ENCODE results near the gene SPN. TPM values are rescaled to one million over a fixed set of nuclear protein-coding genes. Genes with fewer than 3 reads are reported as not detected.

The SPN gene
- total RNA-seq, 1 experiment from 2014 or later = 0.47 TPM

GRCh38 chr16:29650771-29651170 lies 12.3 kb upstream of the SPN start:
- Histone ChIP-seq H2AFZ (ENCODE audit: low read depth, low read length, poor library complexity, severe bottlenecking) (no peak overlapping the region), H3K79me2 (ENCODE audit: insufficient read depth, low read length) (no peaks in the 10 kb centered on the region), H3K4me2 (ENCODE audit: low read length) (no peak overlapping the region), H3K27ac (ENCODE audit: low read depth, low read length) (no peak overlapping the region), H4K20me1 (ENCODE audit: insufficient read depth) (no peaks in the 10 kb centered on the region), H3K9me2 (ENCODE audit: insufficient read depth) (no peaks in the 10 kb centered on the region), H3K4me3 (replicated peaks in 1 of 2; ENCODE audit: low read depth in 1 of 2, low read length in 2 of 2) (no peak overlapping the region), H3K9me3 (ENCODE audit: control insufficient read depth in 1 of 2, insufficient read depth in 1 of 2, low read depth in 1 of 2, low read length in 2 of 2) (no peaks in the 10 kb centered on the region), H3K27me3 (ENCODE audit: insufficient read depth, low read length) (no peaks in the 10 kb centered on the region), H3K4me1 (ENCODE audit: control insufficient read depth in 1 of 2, insufficient read depth in 2 of 2, low read length in 2 of 2) (no peaks in the 10 kb centered on the region), H3K36me3 (ENCODE audit: control insufficient read depth in 1 of 2, insufficient read depth in 2 of 2, low read length in 2 of 2) (no peaks in the 10 kb centered on the region), H3K9ac (ENCODE audit: low read length) (no peak overlapping the region)
- no TSS peak for BruUV-seq (replicated peaks)
- ChIA-PET RAD21 (ENCODE audit: low non-redundant PET in 1 of 2, low total read pairs in 2 of 2, uncharacterized antibody in 2 of 2, unreplicated experiment in 2 of 2) (no interaction called here), POLR2A (no interaction called here), CTCF (interaction anchor here (1.4 kb wide), 1 partner anchor 48 kb away, joined by 3 read pairs; no protein-coding TSS in a partner anchor)
- TF ChIP-seq, protein P1, sequence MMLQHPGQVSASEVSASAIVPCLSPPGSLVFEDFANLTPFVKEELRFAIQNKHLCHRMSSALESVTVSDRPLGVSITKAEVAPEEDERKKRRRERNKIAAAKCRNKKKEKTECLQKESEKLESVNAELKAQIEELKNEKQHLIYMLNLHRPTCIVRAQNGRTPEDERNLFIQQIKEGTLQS (IDR thresholded peaks at IDR 0.05) = no peak
- TF ChIP-seq SRF (IDR thresholded peaks at IDR 0.05; ENCODE audit: low read depth) (no peak), POLR2A (IDR thresholded peaks at IDR 0.05; ENCODE audit: borderline replicate concordance, extremely low read depth, insufficient read depth, insufficient read length) (no peak), CBX3 (IDR thresholded peaks at IDR 0.05; ENCODE audit: low read depth) (no peak), POLR2AphosphoS5 (IDR thresholded peaks at IDR 0.05; ENCODE audit: low read depth, low read length) (no peak), YY1 (IDR thresholded peaks at IDR 0.05; ENCODE audit: extremely low read depth, insufficient replicate concordance, low read depth, low read length) (no peak), SIN3A (IDR thresholded peaks at IDR 0.05; ENCODE audit: low read depth) (no peak), FOSL1 (IDR thresholded peaks at IDR 0.05; ENCODE audit: low read depth) (no peak), MAX (IDR thresholded peaks at IDR 0.05) (no peak), EGR1 (IDR thresholded peaks at IDR 0.05; ENCODE audit: low read depth) (no peak), ZNF274 (IDR thresholded peaks at IDR 0.05; ENCODE audit: low read depth, low read length) (no peak)
- TF ChIP-seq, protein P2, sequence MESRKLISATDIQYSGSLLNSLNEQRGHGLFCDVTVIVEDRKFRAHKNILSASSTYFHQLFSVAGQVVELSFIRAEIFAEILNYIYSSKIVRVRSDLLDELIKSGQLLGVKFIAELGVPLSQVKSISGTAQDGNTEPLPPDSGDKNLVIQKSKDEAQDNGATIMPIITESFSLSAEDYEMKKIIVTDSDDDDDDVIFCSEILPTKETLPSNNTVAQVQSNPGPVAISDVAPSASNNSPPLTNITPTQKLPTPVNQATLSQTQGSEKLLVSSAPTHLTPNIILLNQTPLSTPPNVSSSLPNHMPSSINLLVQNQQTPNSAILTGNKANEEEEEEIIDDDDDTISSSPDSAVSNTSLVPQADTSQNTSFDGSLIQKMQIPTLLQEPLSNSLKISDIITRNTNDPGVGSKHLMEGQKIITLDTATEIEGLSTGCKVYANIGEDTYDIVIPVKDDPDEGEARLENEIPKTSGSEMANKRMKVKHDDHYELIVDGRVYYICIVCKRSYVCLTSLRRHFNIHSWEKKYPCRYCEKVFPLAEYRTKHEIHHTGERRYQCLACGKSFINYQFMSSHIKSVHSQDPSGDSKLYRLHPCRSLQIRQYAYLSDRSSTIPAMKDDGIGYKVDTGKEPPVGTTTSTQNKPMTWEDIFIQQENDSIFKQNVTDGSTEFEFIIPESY (IDR thresholded peaks at IDR 0.05; ENCODE audit: extremely low read depth, insufficient replicate concordance, low read length) = no peak
- TF ChIP-seq, protein P3, sequence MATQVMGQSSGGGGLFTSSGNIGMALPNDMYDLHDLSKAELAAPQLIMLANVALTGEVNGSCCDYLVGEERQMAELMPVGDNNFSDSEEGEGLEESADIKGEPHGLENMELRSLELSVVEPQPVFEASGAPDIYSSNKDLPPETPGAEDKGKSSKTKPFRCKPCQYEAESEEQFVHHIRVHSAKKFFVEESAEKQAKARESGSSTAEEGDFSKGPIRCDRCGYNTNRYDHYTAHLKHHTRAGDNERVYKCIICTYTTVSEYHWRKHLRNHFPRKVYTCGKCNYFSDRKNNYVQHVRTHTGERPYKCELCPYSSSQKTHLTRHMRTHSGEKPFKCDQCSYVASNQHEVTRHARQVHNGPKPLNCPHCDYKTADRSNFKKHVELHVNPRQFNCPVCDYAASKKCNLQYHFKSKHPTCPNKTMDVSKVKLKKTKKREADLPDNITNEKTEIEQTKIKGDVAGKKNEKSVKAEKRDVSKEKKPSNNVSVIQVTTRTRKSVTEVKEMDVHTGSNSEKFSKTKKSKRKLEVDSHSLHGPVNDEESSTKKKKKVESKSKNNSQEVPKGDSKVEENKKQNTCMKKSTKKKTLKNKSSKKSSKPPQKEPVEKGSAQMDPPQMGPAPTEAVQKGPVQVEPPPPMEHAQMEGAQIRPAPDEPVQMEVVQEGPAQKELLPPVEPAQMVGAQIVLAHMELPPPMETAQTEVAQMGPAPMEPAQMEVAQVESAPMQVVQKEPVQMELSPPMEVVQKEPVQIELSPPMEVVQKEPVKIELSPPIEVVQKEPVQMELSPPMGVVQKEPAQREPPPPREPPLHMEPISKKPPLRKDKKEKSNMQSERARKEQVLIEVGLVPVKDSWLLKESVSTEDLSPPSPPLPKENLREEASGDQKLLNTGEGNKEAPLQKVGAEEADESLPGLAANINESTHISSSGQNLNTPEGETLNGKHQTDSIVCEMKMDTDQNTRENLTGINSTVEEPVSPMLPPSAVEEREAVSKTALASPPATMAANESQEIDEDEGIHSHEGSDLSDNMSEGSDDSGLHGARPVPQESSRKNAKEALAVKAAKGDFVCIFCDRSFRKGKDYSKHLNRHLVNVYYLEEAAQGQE (IDR thresholded peaks at IDR 0.05; ENCODE audit: low read depth) = no peak
- DNase-seq (ENCODE audit: low read depth, low spot score) (no peak), ATAC-seq (no peak)
- intact Hi-C loops (cut with micrococcal nuclease) = no loop called here
